ENCODE measurements around the gene JARID2. TPM values are rescaled to one million over a fixed set of nuclear protein-coding genes. Genes with fewer than 3 reads are reported as not detected.

The JARID2 gene
- total and polyA plus RNA-seq, 9 of the 15 experiments (the other 6 are each of a cell fraction or from before 2014, with no cell fraction given), result 5.0 to 29.0 (median 15.6) TPM

DNA sequence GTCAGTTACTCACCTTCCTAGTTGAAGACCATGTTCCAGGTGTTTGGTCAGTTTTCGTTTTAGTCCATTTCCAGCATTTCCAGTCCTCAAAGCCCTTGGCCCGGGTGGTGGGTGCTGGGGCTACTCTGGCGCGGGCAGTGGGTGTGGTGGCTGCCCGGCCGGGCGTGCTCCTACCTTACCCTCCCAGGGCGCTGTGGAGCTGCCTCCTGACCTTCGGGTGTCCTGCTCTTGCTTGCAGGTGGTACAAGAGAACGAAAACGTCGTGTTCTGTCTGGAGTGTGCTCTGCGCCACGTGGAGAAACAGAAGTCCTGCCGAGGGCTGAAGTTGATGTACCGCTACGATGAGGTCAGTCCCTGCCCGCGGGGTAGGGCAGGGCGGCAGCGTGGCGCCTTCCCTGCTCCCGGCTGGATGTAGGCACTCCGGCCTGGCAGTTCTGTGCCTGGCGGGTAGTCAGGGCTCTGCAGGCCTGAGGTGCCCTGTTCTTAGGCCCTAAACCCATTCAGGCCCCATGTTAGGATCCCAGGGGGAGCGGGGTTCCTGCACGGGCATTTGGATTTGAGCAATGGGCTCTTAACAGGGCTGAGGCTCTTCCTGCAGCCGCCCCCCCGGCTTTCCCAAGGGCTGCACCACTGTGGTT, 271.2 kb downstream of the JARID2 start:
- no peaks in the 10 kb centered on the region for H3K27me3 ChIP-seq (ENCODE audit: control insufficient read depth in 2 of 2, insufficient read depth in 2 of 2, low read length in 2 of 2)
- POLR2A ChIA-PET, result interaction anchor here (0.7 to 1.6 kb wide), 2 partner anchors 10 to 86 kb away, joined by 3 to 4 read pairs; no protein-coding TSS in a partner anchor
- no peaks in the 10 kb centered on the region for H3K9me1 ChIP-seq (ENCODE audit: control insufficient read depth, insufficient read depth, low read length)
- peaks cover 92% of the 10 kb centered on the region; the same call in 2 of the 3 replicates for H3K36me3 ChIP-seq (ENCODE audit: control insufficient read depth, insufficient read depth, low read length)
- in situ Hi-C loops (cut with MboI) (no loop called here), intact Hi-C loops (cut with micrococcal nuclease) (loop anchor here (1.0 kb wide), 1 partner anchor 106 kb away; no protein-coding TSS in a partner anchor)
- DNase-seq (ENCODE audit: extremely low read depth in 1 of 4, low spot score in 3 of 4), result no peak
- H3K4me2 ChIP-seq (ENCODE audit: insufficient read depth, low read length), result no peak overlapping the region
- H3K4me1 ChIP-seq (replicated peaks in 1 of 2; ENCODE audit: control insufficient read depth in 2 of 2, insufficient read depth in 2 of 2, low read length in 2 of 2), result peaks cover 0 to 24% of the 10 kb centered on the region in 2 experiments; a peak in 1 of 5 replicates
- ATAC-seq, result no peak
- FAIRE-seq, result no peak
- no peak overlapping the region for H2AFZ ChIP-seq (ENCODE audit: low read depth, low read length)
- H3K4me3 ChIP-seq, result no peak overlapping the region
- CTCF ChIA-PET (ENCODE audit: low intra/inter-chr PET ratio), result interaction anchor here (0.7 kb wide), 1 partner anchor 1326 kb away, joined by 3 read pairs; no protein-coding TSS in a partner anchor
- H3K27ac ChIP-seq (ENCODE audit: extremely low read depth, low read depth, low read length), result no peak overlapping the region
- no peak overlapping the region; a peak in 1 of 4 replicates for H3K9ac ChIP-seq (ENCODE audit: insufficient read depth in 1 of 2, low read depth in 2 of 2, low read length in 2 of 2)
- H4K20me1 ChIP-seq (replicated peaks; ENCODE audit: control insufficient read depth, insufficient read depth, low read length), result no peaks in the 10 kb centered on the region
- no peaks in the 10 kb centered on the region for H3K9me3 ChIP-seq (replicated peaks; ENCODE audit: control insufficient read depth, insufficient read depth, low read depth, low read length)
- WGBS (ENCODE audit: insufficient coverage, low coverage, missing lambda C conversion rate), result 96% methylated on average over 29 of the region's 29 CpGs
- H3K79me2 ChIP-seq (ENCODE audit: control insufficient read depth, insufficient read depth, low read length), result no peaks in the 10 kb centered on the region
- BruUV-seq (replicated peaks), result no TSS peak
- TF ChIP-seq MTF1 (CRISPR knock-in tag; IDR thresholded peaks at IDR 0.05; ENCODE audit: borderline replicate concordance) (no peak), ZNF184 (CRISPR knock-in tag; IDR thresholded peaks at IDR 0.05) (no peak), RBBP5 (IDR thresholded peaks at IDR 0.05; ENCODE audit: borderline replicate concordance, insufficient read depth, low read length, poor library complexity, severe bottlenecking) (no peak), LARP7 (IDR thresholded peaks at IDR 0.05) (no peak), SMARCA4 (IDR thresholded peaks at IDR 0.05) (no peak), RBM22 (IDR thresholded peaks at IDR 0.05; ENCODE audit: low read depth, low read length, poor library complexity, severe bottlenecking) (peak; percentile 66), NCOA2 (IDR thresholded peaks at IDR 0.05; ENCODE audit: partially characterized antibody in 2 of 2) (no peak)
- TF ChIP-seq, protein P1, sequence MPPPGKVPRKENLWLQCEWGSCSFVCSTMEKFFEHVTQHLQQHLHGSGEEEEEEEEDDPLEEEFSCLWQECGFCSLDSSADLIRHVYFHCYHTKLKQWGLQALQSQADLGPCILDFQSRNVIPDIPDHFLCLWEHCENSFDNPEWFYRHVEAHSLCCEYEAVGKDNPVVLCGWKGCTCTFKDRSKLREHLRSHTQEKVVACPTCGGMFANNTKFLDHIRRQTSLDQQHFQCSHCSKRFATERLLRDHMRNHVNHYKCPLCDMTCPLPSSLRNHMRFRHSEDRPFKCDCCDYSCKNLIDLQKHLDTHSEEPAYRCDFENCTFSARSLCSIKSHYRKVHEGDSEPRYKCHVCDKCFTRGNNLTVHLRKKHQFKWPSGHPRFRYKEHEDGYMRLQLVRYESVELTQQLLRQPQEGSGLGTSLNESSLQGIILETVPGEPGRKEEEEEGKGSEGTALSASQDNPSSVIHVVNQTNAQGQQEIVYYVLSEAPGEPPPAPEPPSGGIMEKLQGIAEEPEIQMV (tag; conservative IDR thresholded peaks at IDR 0.05; ENCODE audit: low read depth), result no peak
- TF ChIP-seq, protein P2, sequence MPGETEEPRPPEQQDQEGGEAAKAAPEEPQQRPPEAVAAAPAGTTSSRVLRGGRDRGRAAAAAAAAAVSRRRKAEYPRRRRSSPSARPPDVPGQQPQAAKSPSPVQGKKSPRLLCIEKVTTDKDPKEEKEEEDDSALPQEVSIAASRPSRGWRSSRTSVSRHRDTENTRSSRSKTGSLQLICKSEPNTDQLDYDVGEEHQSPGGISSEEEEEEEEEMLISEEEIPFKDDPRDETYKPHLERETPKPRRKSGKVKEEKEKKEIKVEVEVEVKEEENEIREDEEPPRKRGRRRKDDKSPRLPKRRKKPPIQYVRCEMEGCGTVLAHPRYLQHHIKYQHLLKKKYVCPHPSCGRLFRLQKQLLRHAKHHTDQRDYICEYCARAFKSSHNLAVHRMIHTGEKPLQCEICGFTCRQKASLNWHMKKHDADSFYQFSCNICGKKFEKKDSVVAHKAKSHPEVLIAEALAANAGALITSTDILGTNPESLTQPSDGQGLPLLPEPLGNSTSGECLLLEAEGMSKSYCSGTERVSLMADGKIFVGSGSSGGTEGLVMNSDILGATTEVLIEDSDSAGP (CRISPR knock-in tag; IDR thresholded peaks at IDR 0.05), result no peak
- TF ChIP-seq, protein P3, sequence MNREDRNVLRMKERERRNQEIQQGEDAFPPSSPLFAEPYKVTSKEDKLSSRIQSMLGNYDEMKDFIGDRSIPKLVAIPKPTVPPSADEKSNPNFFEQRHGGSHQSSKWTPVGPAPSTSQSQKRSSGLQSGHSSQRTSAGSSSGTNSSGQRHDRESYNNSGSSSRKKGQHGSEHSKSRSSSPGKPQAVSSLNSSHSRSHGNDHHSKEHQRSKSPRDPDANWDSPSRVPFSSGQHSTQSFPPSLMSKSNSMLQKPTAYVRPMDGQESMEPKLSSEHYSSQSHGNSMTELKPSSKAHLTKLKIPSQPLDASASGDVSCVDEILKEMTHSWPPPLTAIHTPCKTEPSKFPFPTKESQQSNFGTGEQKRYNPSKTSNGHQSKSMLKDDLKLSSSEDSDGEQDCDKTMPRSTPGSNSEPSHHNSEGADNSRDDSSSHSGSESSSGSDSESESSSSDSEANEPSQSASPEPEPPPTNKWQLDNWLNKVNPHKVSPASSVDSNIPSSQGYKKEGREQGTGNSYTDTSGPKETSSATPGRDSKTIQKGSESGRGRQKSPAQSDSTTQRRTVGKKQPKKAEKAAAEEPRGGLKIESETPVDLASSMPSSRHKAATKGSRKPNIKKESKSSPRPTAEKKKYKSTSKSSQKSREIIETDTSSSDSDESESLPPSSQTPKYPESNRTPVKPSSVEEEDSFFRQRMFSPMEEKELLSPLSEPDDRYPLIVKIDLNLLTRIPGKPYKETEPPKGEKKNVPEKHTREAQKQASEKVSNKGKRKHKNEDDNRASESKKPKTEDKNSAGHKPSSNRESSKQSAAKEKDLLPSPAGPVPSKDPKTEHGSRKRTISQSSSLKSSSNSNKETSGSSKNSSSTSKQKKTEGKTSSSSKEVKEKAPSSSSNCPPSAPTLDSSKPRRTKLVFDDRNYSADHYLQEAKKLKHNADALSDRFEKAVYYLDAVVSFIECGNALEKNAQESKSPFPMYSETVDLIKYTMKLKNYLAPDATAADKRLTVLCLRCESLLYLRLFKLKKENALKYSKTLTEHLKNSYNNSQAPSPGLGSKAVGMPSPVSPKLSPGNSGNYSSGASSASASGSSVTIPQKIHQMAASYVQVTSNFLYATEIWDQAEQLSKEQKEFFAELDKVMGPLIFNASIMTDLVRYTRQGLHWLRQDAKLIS (CRISPR knock-in tag; IDR thresholded peaks at IDR 0.05), result no peak
- TF ChIP-seq, protein P4, sequence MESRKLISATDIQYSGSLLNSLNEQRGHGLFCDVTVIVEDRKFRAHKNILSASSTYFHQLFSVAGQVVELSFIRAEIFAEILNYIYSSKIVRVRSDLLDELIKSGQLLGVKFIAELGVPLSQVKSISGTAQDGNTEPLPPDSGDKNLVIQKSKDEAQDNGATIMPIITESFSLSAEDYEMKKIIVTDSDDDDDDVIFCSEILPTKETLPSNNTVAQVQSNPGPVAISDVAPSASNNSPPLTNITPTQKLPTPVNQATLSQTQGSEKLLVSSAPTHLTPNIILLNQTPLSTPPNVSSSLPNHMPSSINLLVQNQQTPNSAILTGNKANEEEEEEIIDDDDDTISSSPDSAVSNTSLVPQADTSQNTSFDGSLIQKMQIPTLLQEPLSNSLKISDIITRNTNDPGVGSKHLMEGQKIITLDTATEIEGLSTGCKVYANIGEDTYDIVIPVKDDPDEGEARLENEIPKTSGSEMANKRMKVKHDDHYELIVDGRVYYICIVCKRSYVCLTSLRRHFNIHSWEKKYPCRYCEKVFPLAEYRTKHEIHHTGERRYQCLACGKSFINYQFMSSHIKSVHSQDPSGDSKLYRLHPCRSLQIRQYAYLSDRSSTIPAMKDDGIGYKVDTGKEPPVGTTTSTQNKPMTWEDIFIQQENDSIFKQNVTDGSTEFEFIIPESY (CRISPR knock-in tag; IDR thresholded peaks at IDR 0.05), result 0 out of 2 replicates have a peak, but pooled peaks have one; percentile 34

Measured in K562 (cell line).